NCI-H2029 treated with DMSO at 0.1 percent for 48 hours (cell line): ENCODE measurements around the gene IGFBPL1.
A peak's percentile ranks its signal among the peaks of the same experiment; 100 is the strongest.
"Not testable (repeated sequence)": the region's sequence is repeated elsewhere in the genome, so short reads cannot be mapped to it uniquely, and the experiment has no call there.

Experiments used
- DNase-seq: peaks from one replicate; lab custom pipeline; 2025; lab: John Stamatoyannopoulos, UW

Gene IGFBPL1, protein sequence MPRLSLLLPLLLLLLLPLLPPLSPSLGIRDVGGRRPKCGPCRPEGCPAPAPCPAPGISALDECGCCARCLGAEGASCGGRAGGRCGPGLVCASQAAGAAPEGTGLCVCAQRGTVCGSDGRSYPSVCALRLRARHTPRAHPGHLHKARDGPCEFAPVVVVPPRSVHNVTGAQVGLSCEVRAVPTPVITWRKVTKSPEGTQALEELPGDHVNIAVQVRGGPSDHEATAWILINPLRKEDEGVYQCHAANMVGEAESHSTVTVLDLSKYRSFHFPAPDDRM

DNA sequence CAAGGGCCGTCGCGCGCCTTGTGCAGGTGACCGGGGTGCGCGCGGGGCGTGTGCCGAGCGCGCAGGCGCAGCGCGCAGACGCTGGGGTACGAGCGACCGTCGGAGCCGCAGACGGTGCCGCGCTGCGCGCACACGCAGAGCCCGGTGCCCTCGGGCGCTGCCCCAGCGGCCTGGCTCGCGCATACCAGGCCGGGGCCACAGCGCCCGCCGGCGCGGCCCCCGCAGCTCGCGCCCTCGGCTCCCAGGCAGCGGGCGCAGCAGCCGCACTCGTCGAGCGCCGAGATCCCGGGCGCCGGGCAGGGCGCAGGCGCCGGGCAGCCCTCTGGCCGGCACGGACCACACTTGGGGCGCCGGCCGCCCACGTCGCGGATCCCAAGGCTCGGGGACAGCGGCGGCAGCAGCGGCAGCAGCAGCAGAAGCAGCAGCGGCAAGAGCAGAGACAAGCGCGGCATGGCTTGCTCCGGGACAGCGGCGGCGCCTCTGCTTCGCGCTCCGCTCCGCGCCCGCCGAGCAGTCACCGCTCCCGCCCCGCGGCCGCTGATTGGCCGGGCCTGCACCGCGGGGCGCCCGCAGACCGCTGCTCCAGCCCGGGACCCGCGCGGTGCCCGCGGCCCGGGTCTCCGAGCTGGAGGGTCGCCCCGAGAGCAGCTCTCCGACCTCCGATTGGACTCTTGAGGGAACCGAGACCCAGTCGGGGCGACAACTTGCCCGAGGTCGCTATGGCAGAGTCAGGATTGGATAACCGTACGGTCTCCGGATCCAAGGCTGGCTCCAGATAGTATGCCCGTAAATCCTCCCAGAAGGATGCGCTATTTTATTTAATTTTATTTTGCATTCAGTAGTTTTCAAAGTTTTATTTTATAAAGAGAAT is at the start of gene IGFBPL1:
IGFBPL1 (minus strand) TSS at position 482 of the 871 bp plus-strand sequence; CDS start at position 452, 30 bp downstream.
- DNase-seq: no peak

DNA sequence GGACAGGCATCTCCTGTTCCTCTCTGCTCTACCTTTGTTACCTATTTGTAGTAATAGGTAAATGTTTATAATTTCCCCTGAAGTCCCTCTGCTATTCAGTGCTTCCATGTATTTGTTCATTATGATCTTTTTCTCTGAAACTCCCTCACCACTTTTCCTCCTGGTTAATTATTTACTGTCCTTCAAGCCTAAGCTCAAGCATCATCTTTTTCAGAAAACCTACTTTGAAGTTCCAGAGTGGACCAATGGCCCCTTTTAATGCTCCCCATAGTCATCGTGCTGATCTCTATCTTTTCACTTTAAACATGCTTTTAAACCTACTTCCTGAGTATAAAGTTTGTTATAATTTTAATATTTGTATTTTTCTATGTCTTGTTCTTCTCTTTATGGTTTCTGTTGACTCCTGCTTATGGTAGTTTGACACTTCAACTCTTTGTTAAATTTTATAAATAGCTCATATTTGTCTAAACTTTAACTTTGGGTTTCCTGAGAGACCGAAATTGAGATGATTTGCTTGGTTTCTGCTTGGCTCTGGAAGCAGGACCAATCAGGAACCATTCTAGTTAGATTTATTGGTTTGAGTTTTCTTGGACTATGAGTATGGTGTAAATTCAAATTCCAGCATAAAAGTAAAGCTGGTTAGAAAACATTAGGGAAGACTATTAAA is 48.5 kb upstream of the IGFBPL1 start:
- DNase-seq: not testable (repeated sequence)

DNA sequence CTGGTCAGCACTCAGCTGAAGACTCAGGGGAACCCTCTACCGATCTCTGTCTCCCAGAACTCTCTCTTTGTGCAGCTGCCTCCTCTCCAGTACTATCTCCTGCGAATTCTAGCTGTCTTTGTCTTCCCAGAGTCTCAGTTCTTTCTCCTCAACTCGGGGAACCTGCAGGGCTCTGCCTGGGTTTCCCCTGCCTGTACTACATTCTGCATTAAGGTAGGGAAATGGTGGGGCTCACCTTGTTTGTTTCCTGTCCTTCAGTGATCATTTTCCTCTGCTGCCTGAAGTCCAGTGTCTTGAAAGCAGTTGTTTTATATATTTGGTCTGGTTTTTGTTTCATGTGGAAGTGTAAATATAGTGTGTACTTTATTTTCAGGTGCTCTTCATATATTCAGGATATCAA is 43.1 kb upstream of the IGFBPL1 start:
- peak; percentile 12 for DNase-seq

DNA sequence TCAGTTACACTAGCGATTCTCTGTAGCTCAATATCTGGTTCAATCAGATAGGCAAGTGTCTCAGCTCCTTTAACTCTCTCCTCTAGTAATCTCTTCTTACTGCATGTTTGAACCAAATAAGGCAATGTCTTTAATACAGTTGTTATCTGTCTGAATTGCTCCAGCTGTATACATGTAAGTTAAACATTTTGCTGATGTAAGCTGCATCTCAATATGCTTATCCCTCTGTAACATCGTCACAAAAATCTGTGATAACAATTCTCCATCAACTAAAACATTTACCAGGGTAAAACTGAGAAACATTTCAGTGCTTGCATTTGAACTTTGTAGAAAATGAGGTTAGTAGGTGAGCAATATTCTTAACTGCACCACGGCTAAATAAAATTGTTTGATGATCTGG is 29.6 kb upstream of the IGFBPL1 start:
- DNase-seq: no peak

DNA sequence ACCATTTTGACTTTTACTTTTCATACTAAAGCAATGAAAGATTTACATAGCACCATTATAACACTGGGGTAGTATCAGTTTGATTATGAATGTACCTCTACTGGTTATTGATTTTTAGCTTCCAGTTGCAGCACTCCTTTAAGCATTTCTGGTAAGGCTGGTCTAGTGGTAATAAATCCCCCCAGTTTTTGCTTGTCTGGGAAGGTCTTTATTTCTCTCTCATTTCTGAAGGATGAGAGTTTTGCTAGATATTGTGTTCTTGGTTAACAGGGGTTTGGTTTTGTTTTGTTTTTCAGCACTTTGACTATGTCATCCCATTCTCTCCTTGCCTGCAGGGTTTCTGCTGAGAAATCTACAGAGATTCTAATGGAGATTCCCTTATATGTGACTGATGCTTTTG is 26.9 kb upstream of the IGFBPL1 start:
- no peak for DNase-seq

DNA sequence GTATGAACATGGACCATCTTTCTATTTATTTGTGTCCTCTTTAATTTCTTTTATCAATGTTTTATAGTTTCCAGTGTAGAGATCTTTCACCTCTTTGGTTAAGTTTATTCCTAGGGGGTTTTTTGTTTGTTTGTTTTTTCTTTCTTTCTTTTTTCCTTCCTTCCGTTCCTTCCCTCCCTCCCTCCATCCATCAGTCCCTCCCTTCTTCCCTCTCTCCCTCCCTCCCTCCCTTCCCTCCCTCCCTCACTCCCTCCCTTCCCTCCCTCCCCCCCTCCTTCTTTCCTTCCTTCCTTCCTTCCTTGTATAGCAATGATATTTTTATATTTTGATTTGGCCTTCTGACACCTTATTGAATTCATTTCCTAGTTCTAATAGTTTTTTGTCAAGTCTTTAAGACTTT is 23.4 kb upstream of the IGFBPL1 start:
- no peak for DNase-seq

DNA sequence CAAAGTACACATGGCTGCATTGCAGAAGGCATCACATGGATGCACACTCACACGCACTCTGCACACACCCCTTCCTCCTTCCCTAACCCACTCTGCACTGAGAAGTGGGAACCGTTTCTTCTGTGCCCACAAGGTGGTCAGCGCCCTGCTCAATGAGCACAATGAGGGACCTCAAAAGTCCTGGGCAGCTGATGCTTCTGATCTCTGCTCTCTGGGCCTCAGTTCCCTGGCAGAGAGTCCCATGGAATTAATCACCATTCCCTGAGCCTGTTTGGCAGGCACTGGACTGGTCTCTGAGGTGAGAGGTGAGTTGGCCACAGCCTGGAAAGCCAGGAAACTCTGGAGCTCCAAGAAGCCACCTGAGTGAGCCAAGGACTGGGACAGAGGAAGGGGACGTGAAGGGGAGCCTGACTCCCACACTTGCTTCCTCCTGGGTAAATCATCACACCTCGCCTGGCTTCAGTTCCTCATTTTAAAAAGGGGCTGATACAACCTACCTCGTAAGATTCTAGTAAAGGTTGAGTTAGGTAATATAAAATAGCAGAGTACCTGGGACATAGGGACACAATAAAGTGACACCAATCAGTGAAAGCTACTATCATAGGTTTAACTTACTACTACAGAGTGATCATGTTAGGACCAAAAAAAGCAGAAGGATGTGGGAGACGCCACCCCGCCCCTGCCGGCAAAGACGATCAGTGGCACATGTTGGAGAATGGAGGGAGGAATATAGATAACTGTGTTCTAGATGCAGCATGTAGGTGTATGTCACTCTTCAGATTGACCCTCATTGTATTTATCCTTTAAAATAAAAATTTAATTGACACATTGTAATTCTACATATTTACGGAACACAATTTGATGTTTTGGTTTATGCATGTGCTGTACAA is 21.1 kb upstream of the IGFBPL1 start:
- DNase-seq: no peak

DNA sequence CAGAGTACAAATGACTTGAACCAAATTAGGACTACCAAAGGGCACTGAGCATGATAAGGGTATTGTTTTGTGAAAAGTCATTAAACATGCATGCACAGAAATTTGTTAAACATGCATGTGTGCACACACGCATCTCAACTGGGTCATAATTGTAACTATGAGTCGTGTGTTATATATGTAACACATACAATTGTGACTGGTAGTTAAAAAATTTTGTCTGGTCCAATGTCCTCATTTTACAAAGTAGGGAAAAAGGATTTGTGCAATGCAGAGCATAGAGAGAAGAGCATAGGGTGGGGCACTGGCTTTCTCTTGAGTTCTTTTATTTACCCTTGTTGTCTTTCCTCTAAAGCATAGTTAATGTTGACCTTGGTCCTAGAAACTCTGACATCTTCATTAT is 19.3 kb upstream of the IGFBPL1 start:
- no peak for DNase-seq

DNA sequence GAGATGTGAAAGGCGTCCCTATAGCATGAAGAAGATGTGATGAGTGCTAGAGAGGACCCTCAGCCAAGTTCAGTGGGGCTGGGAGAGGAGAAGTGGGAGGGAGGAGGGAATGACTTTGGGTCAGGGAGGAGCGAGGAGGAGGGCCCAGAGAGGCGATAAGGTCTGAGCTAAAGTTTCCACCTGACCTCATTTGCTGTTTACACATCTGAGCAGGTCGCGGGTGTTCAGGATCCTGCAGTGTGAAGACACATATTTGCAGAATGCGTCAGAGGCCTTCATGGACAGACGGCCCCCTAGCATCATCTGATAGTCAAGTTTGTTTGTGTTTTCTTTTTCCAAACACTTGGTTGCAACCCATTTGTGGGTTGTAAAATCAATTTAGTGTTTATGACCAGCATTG is 18.9 kb upstream of the IGFBPL1 start:
- no peak for DNase-seq

DNA sequence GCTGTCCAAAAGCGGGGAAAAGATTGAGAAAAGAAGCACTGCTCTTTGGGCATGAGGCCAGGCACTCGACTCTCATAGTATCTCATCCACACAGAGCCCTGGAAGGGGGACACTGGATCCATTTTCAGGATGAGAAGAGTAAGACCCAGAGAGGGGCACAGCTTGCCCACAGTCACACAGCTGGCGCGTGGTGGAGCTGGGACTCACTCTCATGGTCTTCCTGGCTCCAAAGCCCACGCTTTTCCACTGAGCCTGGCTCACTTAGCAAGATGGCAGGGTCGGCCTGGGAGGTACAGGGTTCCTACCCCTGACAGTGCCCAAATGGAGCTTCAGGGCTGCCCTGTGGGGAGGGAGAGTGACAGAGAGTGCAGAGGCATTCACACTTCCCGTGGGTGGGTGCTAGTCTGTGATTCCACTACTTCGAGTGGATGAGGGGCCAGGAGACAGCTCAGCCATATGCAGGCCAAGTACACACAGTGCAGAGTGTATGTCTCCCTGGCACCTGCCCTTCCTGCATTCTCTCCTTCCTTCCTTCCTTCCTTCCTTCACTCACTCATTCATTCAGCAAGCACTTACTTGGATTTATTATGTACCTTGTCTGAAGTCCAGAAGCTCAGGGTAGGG is 18.3 kb upstream of the IGFBPL1 start:
- no peak for DNase-seq

DNA sequence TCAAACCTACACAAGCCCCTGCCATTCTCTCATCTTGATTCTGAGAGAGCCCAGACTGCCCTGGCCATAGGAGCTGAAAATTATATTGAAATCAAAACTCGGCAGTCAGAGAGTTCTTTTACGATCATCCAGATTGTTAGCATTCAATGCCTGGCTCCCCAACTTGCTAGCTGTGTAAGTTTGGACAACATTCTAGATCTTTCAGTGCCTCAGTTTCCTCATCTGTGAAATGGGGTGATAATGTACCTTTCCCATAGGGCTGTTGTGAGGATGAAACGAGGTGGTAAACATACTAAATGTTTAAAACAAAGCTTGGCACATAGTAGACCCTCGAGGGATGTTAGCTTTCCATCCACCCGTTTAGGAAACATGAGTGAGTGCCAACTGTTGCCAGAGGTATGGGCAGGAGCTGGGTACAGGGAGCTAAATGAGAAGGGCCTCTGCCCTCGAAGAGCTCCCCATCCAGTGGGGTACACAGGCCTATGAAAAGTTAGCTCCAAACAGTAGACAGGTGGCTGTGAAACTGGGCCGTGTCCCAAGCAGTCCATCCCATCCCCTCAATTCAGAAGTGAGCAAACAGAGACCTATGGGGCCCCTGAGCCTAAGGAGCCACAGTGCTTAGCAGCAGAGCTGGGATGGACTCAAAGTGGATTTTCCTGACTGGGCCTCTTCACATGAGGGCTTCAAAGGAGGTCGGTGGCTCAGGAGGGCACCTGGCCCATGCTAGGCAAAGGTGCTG is 17.3 kb upstream of the IGFBPL1 start:
- DNase-seq: no peak

DNA sequence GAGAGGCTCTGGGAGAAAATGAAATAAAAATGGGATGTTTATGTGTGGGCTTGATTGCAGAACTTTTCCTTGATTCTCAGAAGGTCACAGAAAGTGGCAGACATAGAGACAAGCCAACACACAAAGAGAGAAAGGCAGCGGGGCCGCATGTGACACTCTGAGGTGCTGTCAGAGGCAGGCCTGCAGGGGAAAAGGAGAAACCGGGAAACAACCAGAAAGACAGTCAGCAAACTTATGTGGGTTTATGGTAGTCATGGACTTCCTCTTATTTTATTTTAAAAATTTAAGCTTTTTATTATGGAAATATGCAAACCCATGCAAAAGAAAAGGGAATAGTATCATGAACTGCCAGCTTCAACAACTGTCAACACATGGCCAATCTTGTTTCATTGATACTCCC is 16.3 kb upstream of the IGFBPL1 start:
- DNase-seq: no peak

DNA sequence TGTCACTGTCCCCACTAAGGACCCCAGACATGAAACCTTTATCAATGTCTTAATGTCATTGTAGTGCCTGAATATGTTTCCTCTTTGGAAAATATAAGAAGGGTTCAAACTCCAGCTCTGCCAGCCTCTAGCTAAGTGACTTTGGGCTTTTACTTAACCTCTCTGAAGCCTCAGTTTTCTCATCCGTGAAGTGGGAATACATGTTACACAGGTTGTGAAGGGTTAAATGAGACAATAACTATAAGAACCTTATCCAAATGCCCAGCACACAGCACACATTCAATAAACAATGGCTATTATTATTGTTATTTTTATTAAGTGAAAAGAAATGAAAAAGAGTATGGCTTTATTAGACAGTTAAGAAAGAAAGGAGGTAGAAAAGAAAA is 15.7 kb upstream of the IGFBPL1 start:
- no peak for DNase-seq

DNA sequence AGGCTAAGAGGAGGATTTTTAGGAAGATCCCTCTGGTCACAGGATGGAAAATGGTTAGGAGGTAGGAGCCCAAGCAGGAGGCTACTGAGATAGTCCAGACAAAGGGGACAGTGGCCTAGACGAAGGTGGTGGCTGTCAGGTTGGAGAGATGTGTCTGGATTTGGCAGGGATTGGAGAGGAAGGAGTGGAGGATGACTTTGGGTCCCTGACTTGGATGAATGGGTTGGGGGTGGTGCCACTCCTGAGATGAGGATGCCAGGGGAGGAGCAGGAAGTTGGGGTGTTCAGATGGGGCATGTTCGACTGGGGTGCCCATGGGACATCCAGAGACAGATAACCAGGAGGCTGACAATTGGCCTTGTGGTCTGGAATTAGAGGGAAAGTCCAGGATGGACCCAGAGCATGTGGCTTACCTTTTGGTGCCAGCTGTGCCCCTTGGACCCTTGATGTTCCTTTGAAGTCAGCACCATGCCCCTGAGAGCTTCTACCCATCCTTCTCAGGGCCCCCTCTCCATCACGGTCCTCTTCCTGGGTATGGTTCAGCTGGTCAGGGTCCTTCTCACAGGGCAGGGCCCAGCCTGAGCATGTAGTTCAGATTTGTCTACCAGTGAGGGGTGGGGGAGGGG is 15.1 kb upstream of the IGFBPL1 start:
- DNase-seq: no peak

DNA sequence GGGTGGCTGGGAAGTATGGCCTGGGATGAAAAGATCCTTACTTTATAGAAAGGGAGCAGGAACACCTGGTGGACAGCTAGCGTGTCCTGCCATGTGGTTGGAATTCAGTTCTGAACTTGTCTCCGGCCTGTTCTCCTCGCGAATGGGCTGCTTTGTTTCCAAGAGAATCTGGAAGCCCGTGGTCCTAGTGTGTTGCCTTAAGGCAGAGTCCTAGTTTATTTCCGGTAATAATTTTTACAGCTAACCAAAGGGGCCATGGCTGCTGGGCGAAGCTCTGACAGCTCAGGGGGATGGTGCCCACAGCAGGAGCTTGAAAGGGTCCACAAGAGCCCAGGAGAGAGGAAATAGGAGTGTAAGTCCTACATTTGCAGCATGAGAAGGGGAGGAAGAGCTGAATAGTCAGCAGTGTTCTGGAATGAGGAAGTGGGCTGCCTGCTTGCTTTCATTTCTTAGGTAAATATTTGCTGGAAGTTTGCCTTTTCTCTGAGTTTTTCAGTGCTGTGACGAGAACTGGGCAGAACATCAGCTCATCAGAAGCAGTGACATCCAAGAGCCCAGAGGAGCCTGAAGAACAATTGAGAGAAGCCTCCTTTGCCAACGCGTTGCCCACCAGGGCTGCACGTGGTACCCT is 13.1 kb upstream of the IGFBPL1 start:
- peak; percentile 49 for DNase-seq

DNA sequence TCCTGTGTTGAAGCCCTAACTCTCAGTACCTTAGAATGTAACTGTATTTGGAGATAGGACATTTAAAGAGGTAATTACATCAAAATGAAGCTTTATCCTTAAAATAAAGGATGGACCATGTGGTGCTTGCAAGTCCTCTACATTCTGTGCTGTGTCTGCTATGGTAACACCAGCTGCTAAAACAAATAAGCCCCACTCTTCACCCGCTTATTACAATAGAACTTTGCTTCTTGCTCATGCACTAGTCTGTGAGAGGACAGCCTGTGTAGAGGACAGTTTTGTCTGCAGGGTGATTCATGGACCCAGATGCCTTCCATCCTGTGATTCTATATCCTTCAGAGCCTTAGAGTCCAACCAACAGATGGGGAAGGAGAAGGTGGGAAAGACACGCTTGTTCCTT is 12.5 kb upstream of the IGFBPL1 start:
- no peak for DNase-seq

DNA sequence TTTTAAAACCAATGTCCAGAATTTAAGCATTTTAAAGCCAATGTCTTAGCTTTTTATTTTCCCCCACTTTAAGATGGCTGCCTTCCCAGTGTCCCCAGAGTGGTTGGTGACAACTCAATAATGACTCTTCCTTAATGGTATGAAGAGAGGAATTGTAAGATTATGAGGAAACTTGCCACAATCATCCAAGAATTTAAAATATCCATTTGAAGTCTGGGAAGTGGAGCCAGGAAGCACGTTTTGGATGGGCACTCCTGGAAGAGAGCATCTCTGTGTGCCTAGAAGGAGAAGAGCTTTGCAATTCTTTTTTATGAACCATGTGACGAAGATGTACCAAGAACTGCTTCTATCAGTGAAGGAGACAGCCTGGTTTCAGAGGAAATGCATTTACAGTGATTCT is 11.3 kb upstream of the IGFBPL1 start:
- DNase-seq: no peak

DNA sequence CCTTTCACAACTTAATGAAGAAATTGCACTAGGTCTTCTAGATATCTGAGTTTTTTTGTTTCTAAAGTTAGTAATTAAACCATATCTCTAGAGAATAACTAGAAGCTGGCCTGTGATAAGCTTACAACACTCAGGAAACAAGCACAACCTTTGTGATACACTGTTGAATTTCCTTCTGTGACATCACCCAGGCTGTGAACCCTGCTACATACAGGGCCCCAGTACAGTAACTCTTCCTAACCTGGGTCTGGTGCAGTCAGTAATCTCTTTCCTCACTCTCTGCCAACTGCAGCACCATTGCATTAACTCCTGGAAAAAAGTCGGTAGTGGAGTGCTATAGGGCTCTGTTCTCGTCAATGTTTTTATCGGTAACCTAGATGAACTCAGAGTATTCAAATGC is 10.6 kb upstream of the IGFBPL1 start:
- DNase-seq: no peak

DNA sequence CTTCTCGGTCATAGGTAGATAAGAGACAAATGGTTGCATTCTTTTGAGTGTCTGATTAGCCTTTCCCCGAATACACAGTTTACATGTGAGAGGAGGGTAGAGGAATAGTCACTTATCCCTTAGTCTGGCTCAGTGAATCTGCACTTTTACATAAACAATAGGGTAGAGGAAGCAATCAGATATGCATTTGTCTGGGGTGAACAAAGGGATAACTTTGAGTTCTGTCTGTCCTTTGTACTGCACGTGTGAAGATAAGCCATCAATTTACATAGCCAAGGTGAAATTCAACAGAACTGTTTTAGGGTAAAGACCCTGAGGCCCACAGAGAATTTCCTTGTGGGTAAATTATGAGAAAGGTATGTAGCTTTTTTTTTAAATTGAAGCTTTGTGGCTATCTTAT is 10.1 kb upstream of the IGFBPL1 start:
- DNase-seq: no peak
